HEK293T (cell line): Measurements from ENCODE around the gene CASKIN1.

Source experiments
- BHLHE40 ChIP-seq: fragments of 450-650 bp; IDR thresholded peaks from 2 replicates; pipeline ENCODE4 v1.6.1; 2016; ENCODE audit warnings: mild to moderate bottlenecking, moderate library complexity, borderline replicate concordance
- CTBP1 ChIP-seq: fragments of 450-650 bp; IDR thresholded peaks from 2 replicates; pipeline ENCODE4 v1.6.1; 2016; ENCODE audit warnings: borderline replicate concordance
- ELF4 ChIP-seq: fragments of 450-650 bp; IDR thresholded peaks from 2 replicates; pipeline ENCODE4 v1.6.1; 2017; ENCODE audit warnings: antibody characterized with exemption
- FOXM1 ChIP-seq: fragments of 450-650 bp; IDR thresholded peaks from 2 replicates; pipeline ENCODE4 v1.6.1; 2017; ENCODE audit warnings: mild to moderate bottlenecking, borderline replicate concordance
- HDGF ChIP-seq: fragments of 450-650 bp; IDR thresholded peaks from 2 replicates; pipeline ENCODE4 v1.6.1; 2017; ENCODE audit warnings: antibody characterized with exemption, borderline replicate concordance
- NFRKB ChIP-seq: fragments of 450-650 bp; IDR thresholded peaks from 2 replicates; pipeline ENCODE4 v1.6.1; 2016; ENCODE audit warnings: mild to moderate bottlenecking, moderate library complexity
- SP1 ChIP-seq: fragments of 450-650 bp; IDR thresholded peaks from 2 replicates; pipeline ENCODE4 v1.6.1; 2017
- SUZ12 ChIP-seq: fragments of 450-650 bp; IDR thresholded peaks from 2 replicates; pipeline ENCODE4 v1.6.1; 2016; ENCODE audit warnings: mild to moderate bottlenecking
- ZNF384 ChIP-seq: fragments of 450-650 bp; IDR thresholded peaks from 2 replicates; pipeline ENCODE4 v1.6.1; 2016
- TF ChIP-seq, protein P1 (sequence below): fragments of 450-650 bp; IDR thresholded peaks from 2 replicates; pipeline ENCODE4 v1.6.1; 2016

DNA sequence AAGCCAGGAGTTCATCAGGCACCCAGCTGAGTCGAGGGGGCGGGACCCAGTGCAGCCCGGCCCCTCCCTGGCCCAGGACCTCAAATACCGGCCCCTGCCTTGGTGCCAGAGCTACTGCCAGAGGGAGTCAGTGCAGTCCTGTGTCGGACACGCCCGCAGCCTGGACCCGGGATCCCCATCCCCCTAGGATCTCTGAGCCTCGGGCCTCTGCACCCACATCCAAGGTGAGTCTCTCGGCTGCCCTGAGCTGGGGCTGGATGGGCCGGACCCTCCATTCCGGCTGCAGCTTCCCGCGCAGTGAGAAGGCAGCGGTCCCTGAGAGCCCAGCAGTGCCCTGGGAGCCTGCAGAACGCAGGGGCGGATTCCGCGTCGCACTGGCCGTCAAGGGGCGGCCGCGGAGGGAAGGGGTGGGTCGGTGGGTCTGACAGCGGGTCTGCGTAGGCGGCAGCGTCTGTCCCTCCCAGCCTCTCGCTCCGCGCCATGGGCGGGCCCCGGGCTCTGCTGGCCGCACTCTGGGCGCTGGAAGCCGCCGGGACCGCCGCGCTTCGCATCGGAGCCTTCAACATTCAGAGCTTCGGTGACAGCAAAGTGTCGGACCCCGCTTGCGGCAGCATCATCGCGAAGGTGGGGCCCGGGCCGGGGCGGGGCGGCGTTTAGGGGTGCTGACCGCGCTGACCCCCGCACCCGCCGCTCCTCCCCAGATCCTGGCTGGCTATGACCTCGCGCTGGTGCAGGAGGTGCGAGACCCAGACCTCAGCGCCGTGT lies 40.1 kb upstream of the CASKIN1 start, which contains the start of gene DNASE1L2:
- TF ChIP-seq SP1, result no peak
- TF ChIP-seq ZNF384, result no peak
- no peak for TF ChIP-seq HDGF
- TF ChIP-seq SUZ12, result no peak
- TF ChIP-seq ELF4, result no peak
- TF ChIP-seq NFRKB, result no peak
- no peak for TF ChIP-seq CTBP1
- TF ChIP-seq FOXM1, result no peak
- TF ChIP-seq BHLHE40, result no peak
- TF ChIP-seq, protein P1, sequence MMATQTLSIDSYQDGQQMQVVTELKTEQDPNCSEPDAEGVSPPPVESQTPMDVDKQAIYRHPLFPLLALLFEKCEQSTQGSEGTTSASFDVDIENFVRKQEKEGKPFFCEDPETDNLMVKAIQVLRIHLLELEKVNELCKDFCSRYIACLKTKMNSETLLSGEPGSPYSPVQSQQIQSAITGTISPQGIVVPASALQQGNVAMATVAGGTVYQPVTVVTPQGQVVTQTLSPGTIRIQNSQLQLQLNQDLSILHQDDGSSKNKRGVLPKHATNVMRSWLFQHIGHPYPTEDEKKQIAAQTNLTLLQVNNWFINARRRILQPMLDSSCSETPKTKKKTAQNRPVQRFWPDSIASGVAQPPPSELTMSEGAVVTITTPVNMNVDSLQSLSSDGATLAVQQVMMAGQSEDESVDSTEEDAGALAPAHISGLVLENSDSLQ, result no peak
